H1 (cell line): ENCODE data around the gene CACNA2D4.

Source experiments
- ATF2 ChIP-seq: IDR thresholded peaks from 2 replicates; pipeline ENCODE4 v1.6.1; 2012; ENCODE audit warnings: low read length, inconsistent platforms
- CEBPB ChIP-seq: IDR thresholded peaks from 2 replicates; pipeline ENCODE4 v1.6.1; 2012; ENCODE audit warnings: low read depth, low read length
- CREB1 ChIP-seq: IDR thresholded peaks from 2 replicates; pipeline ENCODE4 v1.6.1; 2012; ENCODE audit warnings: inconsistent platforms
- CTCF ChIP-seq, 3 experiments: IDR thresholded peaks; 1 replicate in 2 of 3; 2 replicates in 1 of 3; pipeline versions ENCODE4 v1.5.1 to v1.6.1; 2011; ENCODE audit warnings: low read length in 3 of 3, mild to moderate bottlenecking in 3 of 3, inconsistent platforms in 2 of 3, low read depth in 1 of 3, moderate library complexity in 1 of 3; ENCODE audit not compliant: insufficient read depth in 1 of 3; ENCODE audit errors: control extremely low read depth in 1 of 3
- EP300 ChIP-seq, 2 experiments: IDR thresholded peaks; 1 replicate in 1 of 2; 2 replicates in 1 of 2; pipeline ENCODE4 v1.6.1; 2011 to 2012; ENCODE audit warnings: low read depth in 2 of 2, low read length in 2 of 2, mild to moderate bottlenecking in 2 of 2, borderline replicate concordance in 1 of 2, inconsistent platforms in 1 of 2, moderate library complexity in 1 of 2
- KDM1A ChIP-seq: fragments of 200-600, 300-600 bp; sonication (generic); IDR thresholded peaks from 2 replicates; pipeline ENCODE4 v1.7.1; 2016; ENCODE audit warnings: mild to moderate bottlenecking, low read length, borderline replicate concordance
- POLR2A ChIP-seq, 2 experiments: IDR thresholded peaks; 1 replicate in 1 of 2; 2 replicates in 1 of 2; pipeline ENCODE4 v1.6.1; 2011; ENCODE audit warnings: low read depth in 2 of 2, low read length in 2 of 2, mild to moderate bottlenecking in 2 of 2; ENCODE audit errors: control extremely low read depth in 1 of 2
- POLR2AphosphoS5 ChIP-seq: IDR thresholded peaks from 2 replicates; pipeline ENCODE4 v1.6.1; 2011; ENCODE audit warnings: low read depth, low read length
- RAD21 ChIP-seq, 2 experiments: IDR thresholded peaks in 1 of 2; conservative IDR thresholded peaks in 1 of 2; 2 replicates each; pipeline ENCODE4 v1.6.1; 2011; ENCODE audit warnings: low read depth in 2 of 2, low read length in 2 of 2, improper control_type of control experiment in 1 of 2, inconsistent platforms in 1 of 2, mild to moderate bottlenecking in 1 of 2, moderate library complexity in 1 of 2
- SIX5 ChIP-seq: IDR thresholded peaks from 2 replicates; pipeline ENCODE4 v1.6.1; 2011; ENCODE audit warnings: mild to moderate bottlenecking, low read depth, low read length
- SRF ChIP-seq: IDR thresholded peaks from 2 replicates; pipeline ENCODE4 v1.6.1; 2011; ENCODE audit warnings: mild to moderate bottlenecking, low read depth, low read length, moderate library complexity
- USF2 ChIP-seq: IDR thresholded peaks from 2 replicates; pipeline ENCODE4 v1.6.1; 2011; ENCODE audit warnings: low read length, improper control_type of control experiment

GRCh38 chr12:1947081-1947480, 28.6 kb upstream of the CACNA2D4 start:
- no peak for TF ChIP-seq SIX5
- TF ChIP-seq CTCF (IDR thresholded peaks at IDR 0.05; ENCODE audit: control extremely low read depth in 1 of 3, insufficient read depth in 1 of 3, low read depth in 1 of 3, low read length in 3 of 3), result no peak
- TF ChIP-seq ATF2, result no peak
- no peak for TF ChIP-seq CEBPB
- no peak for TF ChIP-seq POLR2AphosphoS5
- TF ChIP-seq POLR2A (IDR thresholded peaks at IDR 0.05; ENCODE audit: control extremely low read depth in 1 of 2, low read depth in 2 of 2, low read length in 2 of 2), result no peak
- no peak for TF ChIP-seq SRF
- TF ChIP-seq CREB1, result no peak
- no peak for TF ChIP-seq USF2
- no peak for TF ChIP-seq EP300 (IDR thresholded peaks at IDR 0.05; ENCODE audit: borderline replicate concordance in 1 of 2, low read depth in 2 of 2, low read length in 2 of 2)
- TF ChIP-seq KDM1A, result no peak
- TF ChIP-seq RAD21 (IDR thresholded peaks at IDR 0.05 in 1 of 2, conservative IDR thresholded peaks at IDR 0.05 in 1 of 2; ENCODE audit: low read depth in 2 of 2, low read length in 2 of 2), result no peak
